ENCODE measurements around the gene DLL1.

Gene DLL1

DNA sequence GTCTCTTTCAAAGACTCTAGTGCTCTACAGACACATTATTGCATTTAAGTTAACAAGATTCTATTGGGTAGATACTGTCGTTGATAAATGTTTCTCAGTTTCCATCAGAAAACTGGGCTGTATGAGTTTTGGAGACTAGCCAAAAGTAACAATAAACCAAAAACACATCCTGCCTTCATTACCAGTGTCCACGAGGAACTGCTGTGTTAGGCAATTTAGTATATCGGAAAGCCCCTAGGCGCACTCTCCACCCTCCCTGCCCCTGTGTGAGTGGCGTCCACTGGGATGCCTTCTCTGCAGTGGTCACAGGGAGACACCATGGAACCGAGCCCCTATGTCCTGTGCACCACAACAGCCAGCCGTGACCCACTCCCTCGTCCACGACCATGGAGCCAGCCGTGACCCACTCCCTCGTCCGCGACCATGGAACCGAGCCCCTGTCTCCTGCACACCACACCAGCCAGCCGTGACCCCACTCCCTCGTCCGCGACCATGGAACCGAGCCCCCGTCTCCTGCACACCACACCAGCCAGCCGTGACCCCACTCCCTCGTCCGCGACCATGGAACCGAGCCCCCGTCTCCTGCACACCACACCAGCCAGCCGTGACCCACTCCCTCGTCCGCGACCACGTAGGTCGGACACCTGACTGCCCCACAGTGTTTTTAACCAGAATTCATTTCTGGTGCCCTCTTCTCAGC is 35.3 kb downstream of the DLL1 start:
- H3K36me3 ChIP-seq (ENCODE audit: insufficient read depth, low read length) = no peaks in the 10 kb centered on the region
- H3K27ac ChIP-seq (ENCODE audit: low read depth, low read length) = no peak overlapping the region
- no peaks in the 10 kb centered on the region for H3K27me3 ChIP-seq (ENCODE audit: insufficient read depth, low read length)
- H3K4me1 ChIP-seq (ENCODE audit: control insufficient read depth, insufficient read depth, low read length, unreplicated experiment) = no peaks in the 10 kb centered on the region
- no peak overlapping the region for H3K4me3 ChIP-seq (ENCODE audit: low read depth, low read length)
- no peak overlapping the region for H2AFZ ChIP-seq (ENCODE audit: low read length, unreplicated experiment)
- no peaks in the 10 kb centered on the region for H3K79me2 ChIP-seq (ENCODE audit: control insufficient read depth, insufficient read depth, low read length, unreplicated experiment)

DNA sequence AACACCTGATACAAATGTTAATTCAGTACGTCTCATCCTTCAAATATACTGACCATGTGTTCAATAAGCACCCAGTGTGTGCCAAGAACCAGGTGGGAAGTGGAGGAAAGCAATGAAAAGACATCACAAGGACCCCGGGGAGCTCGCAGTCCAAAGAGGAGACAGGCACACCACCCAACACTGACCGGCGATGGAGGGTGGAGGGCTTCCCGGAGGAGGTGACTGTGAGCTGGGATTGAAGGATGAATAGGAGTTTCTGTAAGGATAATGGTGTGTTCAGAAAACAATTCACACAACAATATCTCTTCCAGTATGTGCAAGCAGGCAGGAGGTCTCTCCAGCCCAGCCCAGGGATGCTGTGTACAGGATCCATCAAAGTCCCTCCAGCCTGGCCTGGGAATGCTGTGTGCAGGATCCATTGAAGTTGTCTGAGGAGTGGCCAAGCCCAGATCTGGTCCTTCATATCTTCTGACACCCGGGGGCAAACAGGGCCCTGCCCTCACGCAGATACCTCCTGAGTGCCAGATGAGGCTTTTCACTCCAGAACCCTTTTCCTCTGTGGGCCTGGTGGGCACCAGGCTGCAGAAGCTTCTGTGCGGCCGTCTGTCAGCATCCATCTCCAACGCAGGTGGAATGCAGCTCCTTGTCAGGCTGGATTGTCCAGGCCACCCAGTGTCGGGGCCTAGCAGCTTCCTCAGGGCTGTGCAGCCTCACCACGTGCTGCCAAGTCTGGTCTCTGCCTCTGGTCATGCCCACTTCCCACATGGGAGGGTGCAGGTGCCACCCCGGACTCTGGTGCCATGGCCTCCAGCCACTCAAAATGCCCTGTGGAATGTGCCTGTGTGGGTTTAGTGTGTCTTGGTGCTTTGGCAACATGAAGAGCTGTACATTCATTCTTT is 36.3 kb downstream of the DLL1 start:
- Histone ChIP-seq H2AFZ (ENCODE audit: low read length, unreplicated experiment) (no peak overlapping the region), H3K4me1 (ENCODE audit: control insufficient read depth, insufficient read depth, low read length, unreplicated experiment) (no peaks in the 10 kb centered on the region), H3K36me3 (ENCODE audit: insufficient read depth, low read length) (no peaks in the 10 kb centered on the region), H3K4me3 (ENCODE audit: low read depth, low read length) (no peak overlapping the region), H3K79me2 (ENCODE audit: control insufficient read depth, insufficient read depth, low read length, unreplicated experiment) (no peaks in the 10 kb centered on the region), H3K27me3 (ENCODE audit: insufficient read depth, low read length) (no peaks in the 10 kb centered on the region), H3K27ac (ENCODE audit: low read depth, low read length) (no peak overlapping the region)

DNA sequence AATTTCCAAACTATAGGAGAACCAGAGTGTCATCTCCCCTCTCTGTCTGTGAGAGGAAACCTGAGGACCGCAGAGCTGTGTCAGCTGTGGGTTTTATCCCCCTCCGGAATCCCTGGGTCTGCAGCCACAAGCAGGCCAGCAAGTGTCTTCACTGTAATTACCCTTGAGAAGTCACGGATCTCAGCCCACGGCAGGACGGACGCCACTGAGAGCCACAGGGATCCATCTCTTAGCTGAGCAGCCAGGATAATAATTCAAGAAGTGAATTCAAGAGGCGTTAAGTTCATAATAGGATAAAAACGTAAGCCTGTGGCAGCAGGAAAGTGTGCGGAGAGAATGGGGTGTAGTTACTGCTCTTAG is 37.0 kb downstream of the DLL1 start:
- no peaks in the 10 kb centered on the region for H3K4me1 ChIP-seq (ENCODE audit: control insufficient read depth, insufficient read depth, low read length, unreplicated experiment)
- peaks cover 4% of the 10 kb centered on the region; the same call in 1 of the 2 replicates for H3K27me3 ChIP-seq (ENCODE audit: insufficient read depth, low read length)
- H2AFZ ChIP-seq (ENCODE audit: low read length, unreplicated experiment) = no peak overlapping the region
- H3K27ac ChIP-seq (ENCODE audit: low read depth, low read length) = no peak overlapping the region
- H3K36me3 ChIP-seq (ENCODE audit: insufficient read depth, low read length) = no peaks in the 10 kb centered on the region
- no peaks in the 10 kb centered on the region for H3K79me2 ChIP-seq (ENCODE audit: control insufficient read depth, insufficient read depth, low read length, unreplicated experiment)
- no peak overlapping the region for H3K4me3 ChIP-seq (ENCODE audit: low read depth, low read length)

DNA sequence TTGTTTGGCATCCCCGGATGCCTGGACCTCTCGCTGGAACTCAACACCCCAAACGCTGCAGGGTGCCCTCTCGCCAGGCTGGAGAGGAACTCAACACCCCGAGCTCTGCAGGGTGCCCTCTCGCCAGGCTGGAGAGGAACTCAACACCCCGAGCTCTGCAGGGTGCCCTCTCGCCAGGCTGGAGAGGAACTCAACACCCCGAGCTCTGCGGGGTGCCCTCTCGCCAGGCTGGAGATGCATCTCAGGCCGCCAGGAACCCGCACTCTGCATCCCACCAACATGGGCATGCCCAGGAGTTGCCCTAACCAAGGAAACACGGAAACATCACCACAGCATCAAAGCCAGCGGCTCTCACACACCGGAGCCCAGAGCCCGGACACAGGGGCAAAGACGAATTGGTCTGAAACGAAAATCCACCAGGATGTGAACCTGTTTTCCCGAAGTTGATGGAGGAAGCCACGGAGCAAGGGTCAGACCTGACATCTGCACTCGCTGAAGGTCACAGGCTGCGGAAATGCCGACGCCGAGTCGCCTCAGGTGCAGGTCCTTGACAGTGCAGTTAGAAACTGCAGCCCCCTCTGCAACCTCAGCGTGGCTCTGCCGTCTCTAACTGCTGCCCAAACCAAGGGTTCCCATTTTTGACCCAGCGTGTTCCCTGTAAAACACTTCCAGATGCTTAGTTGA is 37.5 kb downstream of the DLL1 start:
- Histone ChIP-seq H3K27ac (ENCODE audit: low read depth, low read length) (no peak overlapping the region), H3K79me2 (ENCODE audit: control insufficient read depth, insufficient read depth, low read length, unreplicated experiment) (no peaks in the 10 kb centered on the region), H3K4me3 (ENCODE audit: low read depth, low read length) (no peak overlapping the region), H3K4me1 (ENCODE audit: control insufficient read depth, insufficient read depth, low read length, unreplicated experiment) (no peaks in the 10 kb centered on the region), H3K27me3 (ENCODE audit: insufficient read depth, low read length) (peaks cover 8% of the 10 kb centered on the region; the same call in 1 of the 2 replicates), H3K36me3 (ENCODE audit: insufficient read depth, low read length) (no peaks in the 10 kb centered on the region), H2AFZ (ENCODE audit: low read length, unreplicated experiment) (no peak overlapping the region)

DNA sequence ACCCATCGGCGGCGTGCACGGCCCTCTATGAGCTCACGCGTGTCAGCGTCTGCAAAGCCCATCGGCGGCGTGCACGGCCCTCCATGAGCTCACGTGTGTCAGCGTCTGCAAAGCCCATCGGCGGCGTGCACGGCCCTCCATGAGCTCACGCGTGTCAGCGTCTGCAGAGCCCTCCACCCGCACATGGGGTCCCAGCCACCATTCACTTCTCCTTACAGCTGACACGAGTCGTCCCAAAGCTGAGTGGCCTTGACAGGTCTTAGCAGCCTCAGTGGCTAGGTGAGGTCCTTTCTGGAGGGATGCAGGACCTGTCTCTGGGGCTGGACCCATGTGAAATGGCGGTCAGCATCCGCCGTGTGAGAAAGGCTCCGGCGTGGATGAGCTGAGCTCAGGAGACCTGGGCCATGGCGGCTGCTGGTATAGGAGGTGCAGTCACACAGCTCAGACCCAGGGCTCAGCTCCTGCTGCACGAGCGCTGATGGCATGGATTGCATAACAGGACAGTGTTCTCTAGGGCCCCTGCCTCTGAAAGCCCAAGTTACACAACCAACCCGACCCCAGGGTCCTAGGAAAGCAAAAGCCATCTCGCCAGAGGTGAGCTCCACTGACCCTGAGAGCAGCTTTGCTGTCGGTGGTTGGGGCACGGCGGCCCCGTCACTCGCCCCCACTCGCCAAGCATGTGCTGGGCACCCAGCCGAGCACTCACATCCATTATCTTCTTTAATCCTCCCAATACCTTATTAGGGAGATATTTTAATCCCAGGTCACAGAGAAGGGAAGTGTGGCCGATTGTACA is 38.9 kb downstream of the DLL1 start:
- H3K79me2 ChIP-seq (ENCODE audit: control insufficient read depth, insufficient read depth, low read length, unreplicated experiment) = no peaks in the 10 kb centered on the region

DNA sequence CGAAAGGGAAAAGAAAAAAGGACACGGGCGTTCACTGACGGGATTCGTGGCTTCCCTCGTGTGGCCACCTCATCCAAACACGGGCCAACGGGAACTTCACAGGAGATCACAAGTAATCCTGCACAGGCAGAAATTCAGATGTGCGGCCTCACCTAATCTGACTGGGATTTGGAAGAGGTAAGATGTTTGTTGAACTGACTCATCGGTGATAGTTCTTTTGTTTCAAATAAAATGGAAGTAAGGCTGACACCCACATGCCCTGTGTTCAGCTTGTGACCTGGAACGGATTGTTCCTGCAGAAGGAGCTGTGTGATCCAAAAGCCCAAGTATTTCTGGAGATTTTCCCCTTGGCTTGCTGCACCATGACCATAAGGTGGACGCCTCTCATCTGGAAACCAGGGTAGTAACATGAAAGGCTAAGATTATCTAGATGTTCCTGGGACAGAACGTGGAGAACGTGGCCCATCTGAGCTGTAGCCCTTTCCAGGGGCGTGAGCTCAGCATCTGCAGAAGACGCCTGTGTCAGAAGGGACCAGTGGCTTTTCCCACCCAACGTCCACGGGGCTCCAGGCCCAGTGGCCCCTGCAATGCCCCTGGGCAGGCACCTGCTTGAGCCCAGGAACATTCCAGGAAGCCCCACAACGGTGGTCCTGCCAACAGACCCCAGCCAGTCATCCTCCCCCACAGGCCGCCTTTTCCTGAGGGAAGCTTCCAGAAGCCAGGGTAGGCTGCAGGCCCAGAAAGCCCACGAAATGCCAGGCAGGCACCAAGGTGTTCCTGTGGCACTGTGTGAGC is 39.7 kb downstream of the DLL1 start:
- Histone ChIP-seq H3K27ac (ENCODE audit: low read depth, low read length) (no peak overlapping the region), H3K27me3 (ENCODE audit: insufficient read depth, low read length) (peaks cover 17% of the 10 kb centered on the region), H3K36me3 (ENCODE audit: insufficient read depth, low read length) (no peaks in the 10 kb centered on the region), H2AFZ (ENCODE audit: low read length, unreplicated experiment) (no peak overlapping the region), H3K79me2 (ENCODE audit: control insufficient read depth, insufficient read depth, low read length, unreplicated experiment) (no peaks in the 10 kb centered on the region), H3K4me1 (ENCODE audit: control insufficient read depth, insufficient read depth, low read length, unreplicated experiment) (no peaks in the 10 kb centered on the region), H3K4me3 (ENCODE audit: low read depth, low read length) (no peak overlapping the region)

More for the DNA sequence above, 38.9 kb downstream of the DLL1 start:
- peaks cover 17% of the 10 kb centered on the region for H3K27me3 ChIP-seq (ENCODE audit: insufficient read depth, low read length)
- no peaks in the 10 kb centered on the region for H3K36me3 ChIP-seq (ENCODE audit: insufficient read depth, low read length)
- no peaks in the 10 kb centered on the region for H3K4me1 ChIP-seq (ENCODE audit: control insufficient read depth, insufficient read depth, low read length, unreplicated experiment)
- no peak overlapping the region for H2AFZ ChIP-seq (ENCODE audit: low read length, unreplicated experiment)
- H3K4me3 ChIP-seq (ENCODE audit: low read depth, low read length) = no peak overlapping the region
- H3K27ac ChIP-seq (ENCODE audit: low read depth, low read length) = no peak overlapping the region

DNA sequence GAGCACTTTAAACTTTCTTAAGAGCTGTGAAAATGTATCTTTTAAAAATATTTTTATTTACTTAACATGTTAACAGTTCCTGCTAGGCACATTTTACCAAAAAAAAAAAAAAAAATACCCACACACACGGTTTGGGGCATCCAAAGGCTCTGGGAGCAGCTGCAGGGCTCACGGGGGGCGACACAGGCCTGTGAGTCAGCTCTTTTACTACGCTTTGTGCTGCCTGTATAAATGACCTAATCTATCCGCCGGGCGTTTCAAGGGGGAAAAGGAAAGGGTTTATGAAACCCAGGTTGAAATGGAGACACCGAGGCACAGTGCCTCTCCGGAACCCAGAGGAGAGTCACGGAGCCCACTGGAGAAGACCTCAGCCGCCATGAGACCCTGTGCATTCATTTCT is 40.4 kb downstream of the DLL1 start:
- H3K79me2 ChIP-seq (ENCODE audit: control insufficient read depth, insufficient read depth, low read length, unreplicated experiment) = no peaks in the 10 kb centered on the region
- no peak overlapping the region for H2AFZ ChIP-seq (ENCODE audit: low read length, unreplicated experiment)
- H3K36me3 ChIP-seq (ENCODE audit: insufficient read depth, low read length) = no peaks in the 10 kb centered on the region
- H3K27me3 ChIP-seq (ENCODE audit: insufficient read depth, low read length) = peaks cover 17% of the 10 kb centered on the region
- no peaks in the 10 kb centered on the region for H3K4me1 ChIP-seq (ENCODE audit: control insufficient read depth, insufficient read depth, low read length, unreplicated experiment)
- H3K4me3 ChIP-seq (ENCODE audit: low read depth, low read length) = no peak overlapping the region
- H3K27ac ChIP-seq (ENCODE audit: low read depth, low read length) = no peak overlapping the region

DNA sequence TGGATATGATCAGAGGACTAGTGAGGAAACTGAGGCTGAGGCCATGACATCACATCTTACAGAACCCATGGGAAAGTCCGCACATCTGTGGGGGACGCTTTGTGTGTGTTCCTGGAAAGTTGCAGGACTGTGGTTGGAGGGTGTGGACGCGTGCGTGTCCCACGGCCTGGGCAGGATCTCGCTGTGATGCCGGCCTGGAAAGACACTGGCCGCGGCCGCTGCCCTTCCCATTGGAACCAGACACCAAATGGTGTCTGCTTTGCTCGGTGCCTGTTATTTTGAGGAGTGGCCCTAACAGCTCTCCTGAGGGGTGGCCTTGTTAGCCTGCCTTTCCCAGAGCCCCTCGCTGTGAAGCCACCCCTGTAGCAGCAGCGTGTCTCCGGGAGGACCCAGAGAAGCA is 41.1 kb downstream of the DLL1 start:
- H3K4me3 ChIP-seq (ENCODE audit: low read depth, low read length) = no peak overlapping the region
- H3K36me3 ChIP-seq (ENCODE audit: insufficient read depth, low read length) = no peaks in the 10 kb centered on the region
- H3K27me3 ChIP-seq (ENCODE audit: insufficient read depth, low read length) = peaks cover 17% of the 10 kb centered on the region
- no peaks in the 10 kb centered on the region for H3K4me1 ChIP-seq (ENCODE audit: control insufficient read depth, insufficient read depth, low read length, unreplicated experiment)
- H2AFZ ChIP-seq (ENCODE audit: low read length, unreplicated experiment) = no peak overlapping the region
- H3K27ac ChIP-seq (ENCODE audit: low read depth, low read length) = no peak overlapping the region
- no peaks in the 10 kb centered on the region for H3K79me2 ChIP-seq (ENCODE audit: control insufficient read depth, insufficient read depth, low read length, unreplicated experiment)

DNA sequence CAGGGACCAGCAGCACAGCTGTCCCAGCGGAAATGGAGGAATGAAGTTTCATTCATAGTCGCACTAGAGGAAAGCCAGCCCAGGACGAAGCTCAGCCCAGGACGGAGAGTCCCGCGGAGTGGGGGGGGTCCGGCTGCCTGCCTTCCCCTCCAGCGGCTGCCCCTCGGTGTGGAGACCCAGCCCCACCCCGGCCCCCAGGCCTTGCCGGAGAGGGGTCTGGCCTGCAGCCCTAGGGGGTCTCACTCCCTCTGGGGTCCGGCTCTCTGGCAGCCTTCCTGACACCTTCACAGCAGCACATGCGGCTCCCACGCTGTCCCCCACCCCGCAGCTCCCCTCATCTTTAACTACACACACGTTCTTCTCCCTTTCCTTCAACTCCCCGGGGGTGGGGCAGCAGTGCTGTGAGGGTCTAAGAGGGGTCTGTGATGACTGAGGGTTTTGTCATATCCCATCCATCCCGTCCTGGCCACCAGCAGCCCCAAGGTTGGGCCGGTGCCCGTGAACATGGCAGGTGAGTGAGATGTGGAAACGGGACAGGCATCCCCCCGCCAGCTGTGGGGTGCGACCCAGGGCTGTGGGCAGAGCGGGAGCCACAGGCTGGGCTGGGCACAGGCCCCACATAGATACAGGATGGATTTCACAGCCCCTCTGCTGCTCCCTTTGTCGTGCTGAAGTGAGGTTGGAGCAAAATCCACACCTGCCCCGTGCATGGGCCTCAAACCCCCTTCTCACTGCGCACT is 41.8 kb downstream of the DLL1 start:
- no peak overlapping the region for H3K4me3 ChIP-seq (ENCODE audit: low read depth, low read length)
- peaks cover 23% of the 10 kb centered on the region for H3K27me3 ChIP-seq (ENCODE audit: insufficient read depth, low read length)
- H3K79me2 ChIP-seq (ENCODE audit: control insufficient read depth, insufficient read depth, low read length, unreplicated experiment) = no peaks in the 10 kb centered on the region
- no peak overlapping the region for H2AFZ ChIP-seq (ENCODE audit: low read length, unreplicated experiment)
- H3K27ac ChIP-seq (ENCODE audit: low read depth, low read length) = no peak overlapping the region
- H3K4me1 ChIP-seq (ENCODE audit: control insufficient read depth, insufficient read depth, low read length, unreplicated experiment) = no peaks in the 10 kb centered on the region
- no peaks in the 10 kb centered on the region for H3K36me3 ChIP-seq (ENCODE audit: insufficient read depth, low read length)

Measured in ACC112 (cell line).